GM21423 (cell line): ENCODE results near the gene IL33.

ENCODE experiments used
- ATAC-seq: cut with Tn5 transposase; IDR thresholded peaks from one replicate; pipeline ENCODE4 v1.9.1; 2021; ENCODE audit warnings: mild to moderate bottlenecking, moderate library complexity; ENCODE audit not compliant: unreplicated experiment

The IL33 gene

DNA sequence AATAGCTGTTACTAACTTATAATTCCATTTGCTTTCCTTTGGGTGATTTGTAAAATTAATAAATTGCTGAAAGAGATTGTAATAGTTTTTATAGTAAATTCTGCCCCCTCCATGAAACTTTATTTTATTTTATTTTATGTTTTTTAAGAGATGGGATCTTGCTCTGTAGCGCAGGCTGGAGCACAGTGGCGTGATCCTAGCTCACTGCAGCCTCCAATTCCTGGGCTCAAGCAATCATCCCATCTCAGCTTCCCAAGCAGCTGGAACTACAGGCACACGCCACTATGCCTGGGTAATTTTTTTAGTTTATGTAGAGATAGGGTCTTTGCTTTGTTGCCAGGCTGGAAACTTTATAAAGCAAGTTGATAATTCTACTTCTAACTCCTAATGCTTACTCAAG, 395 bp downstream of the IL33 start:
- ATAC-seq, result no peak

DNA sequence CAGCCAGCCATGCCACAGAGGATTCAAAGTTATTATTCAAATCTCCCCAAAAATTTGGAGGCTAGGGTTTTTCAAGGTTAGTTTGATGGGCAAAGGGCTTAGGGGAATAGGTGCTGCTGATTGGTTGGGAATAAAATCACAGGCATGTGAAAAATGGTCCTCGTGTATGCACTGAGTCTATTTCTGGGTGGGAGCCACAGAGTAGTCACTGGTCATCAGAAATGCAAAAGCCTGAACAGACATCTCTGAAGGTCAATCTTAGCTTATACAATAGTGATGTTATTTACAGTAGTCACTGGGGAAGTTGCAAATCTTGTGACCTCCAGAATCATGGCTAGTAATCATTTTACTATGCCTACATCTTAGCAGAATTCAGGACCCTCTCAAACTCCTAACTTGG, 1.3 kb downstream of the IL33 start:
- no peak for ATAC-seq

DNA sequence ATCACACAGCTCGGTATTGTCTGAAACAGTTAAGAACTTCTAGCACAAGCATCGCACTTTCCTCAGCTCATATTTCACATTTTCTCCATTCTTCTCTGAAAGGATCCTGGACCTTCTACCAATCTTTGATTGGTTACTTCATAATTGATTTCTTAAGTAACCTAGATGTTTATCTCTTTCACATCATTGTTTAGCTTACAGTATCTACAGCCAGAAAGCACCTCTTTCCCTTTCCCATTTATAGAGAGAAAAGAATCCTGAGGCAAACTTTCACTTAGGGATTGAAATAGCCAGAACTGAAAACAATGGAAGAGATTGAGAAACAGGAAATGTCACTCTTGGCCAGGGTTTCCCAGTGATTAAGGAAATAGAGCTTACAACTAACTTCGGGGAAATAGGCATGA, 2.5 kb downstream of the IL33 start:
- ATAC-seq, result no peak

DNA sequence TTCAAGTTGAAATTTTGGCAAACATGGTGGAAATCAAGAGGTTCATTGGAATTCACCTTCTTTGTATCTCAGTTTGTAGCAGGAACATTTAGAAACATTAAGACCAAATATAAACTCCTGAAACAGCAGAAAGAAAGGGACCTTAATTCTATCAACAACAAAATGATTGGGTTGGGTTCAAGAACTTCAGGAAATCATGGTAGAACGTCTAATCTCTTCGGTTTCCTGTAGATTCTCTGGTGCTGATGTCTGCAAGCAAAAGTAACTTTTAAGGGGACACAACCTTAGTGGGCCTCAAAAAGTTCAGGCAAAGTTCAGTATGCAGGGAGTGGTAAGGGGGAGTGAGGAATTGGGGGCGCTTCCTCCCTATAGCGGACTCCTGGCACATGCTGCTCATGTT, 3.4 kb downstream of the IL33 start:
- ATAC-seq, result no peak

DNA sequence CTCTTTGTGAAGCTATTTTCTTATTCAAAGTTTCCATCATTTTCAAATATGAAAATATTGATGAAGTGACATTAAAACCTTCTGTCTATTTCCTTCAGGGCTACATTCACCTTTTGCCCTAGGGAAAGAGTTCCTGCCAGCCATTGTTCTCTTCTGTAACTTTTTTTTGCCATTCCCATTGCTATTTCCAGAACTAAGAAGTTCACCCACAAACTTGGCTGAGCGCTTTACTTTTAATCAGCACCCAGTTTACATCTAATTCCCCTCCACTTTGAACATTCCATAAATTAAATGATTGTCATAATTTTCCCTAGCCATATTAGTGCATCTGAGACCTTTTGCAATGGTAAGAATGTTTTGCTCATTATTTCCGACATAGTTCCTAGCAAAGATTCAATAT, 4.4 kb downstream of the IL33 start:
- no peak for ATAC-seq

DNA sequence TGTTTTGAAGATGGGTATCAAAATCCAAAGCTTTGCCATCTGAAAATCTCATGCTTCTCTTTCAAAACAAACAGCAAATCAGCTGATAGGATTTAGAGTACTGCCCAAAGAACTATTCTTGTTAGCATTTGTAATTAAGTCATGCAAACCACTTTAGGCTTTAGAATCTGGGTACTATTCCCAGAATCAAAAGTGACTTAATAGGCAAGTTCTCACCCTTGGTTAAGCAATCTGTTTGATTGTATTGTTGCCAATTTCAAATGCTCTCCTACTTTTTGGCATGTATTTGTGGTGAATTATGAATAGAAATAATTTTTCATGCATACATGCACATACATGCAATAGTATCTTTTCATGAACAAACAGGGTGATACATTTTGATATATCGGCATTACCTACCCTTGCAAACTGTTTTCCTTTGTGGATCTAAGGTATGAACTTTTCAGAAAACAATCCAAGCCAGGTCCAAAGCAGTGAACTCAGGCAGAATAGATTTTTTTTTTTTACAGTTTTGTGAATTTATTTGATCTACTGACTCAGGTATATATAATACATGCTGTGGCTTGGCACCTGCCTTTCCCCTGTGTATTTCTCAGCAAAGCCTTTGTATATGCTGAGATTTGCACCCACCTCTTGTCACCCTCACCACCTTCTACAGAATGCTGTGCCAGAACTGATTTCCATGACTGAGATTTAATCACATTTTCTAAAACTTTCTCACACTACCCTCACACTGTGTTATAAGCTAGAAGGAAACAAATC, 9.0 kb downstream of the IL33 start:
- no peak for ATAC-seq

DNA sequence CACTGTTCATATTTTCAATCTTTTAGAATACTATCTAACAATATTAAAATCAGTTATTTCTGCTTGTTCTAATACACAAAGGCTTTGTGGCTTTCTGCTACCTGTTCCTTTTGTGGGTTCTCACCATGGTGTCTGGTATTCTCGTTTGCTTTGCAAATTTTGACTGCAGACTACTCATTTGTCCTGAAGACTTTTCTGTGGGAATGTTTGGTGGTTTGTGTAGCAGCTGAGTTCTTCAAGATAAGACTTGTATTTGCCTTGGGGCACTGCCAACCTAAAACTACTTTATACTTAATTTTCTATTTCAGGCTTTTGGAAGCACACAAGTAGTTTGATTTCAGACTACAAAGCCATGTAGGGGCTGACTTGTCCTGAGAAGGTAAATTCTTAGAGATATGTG, 11.1 kb downstream of the IL33 start:
- ATAC-seq, result no peak

DNA sequence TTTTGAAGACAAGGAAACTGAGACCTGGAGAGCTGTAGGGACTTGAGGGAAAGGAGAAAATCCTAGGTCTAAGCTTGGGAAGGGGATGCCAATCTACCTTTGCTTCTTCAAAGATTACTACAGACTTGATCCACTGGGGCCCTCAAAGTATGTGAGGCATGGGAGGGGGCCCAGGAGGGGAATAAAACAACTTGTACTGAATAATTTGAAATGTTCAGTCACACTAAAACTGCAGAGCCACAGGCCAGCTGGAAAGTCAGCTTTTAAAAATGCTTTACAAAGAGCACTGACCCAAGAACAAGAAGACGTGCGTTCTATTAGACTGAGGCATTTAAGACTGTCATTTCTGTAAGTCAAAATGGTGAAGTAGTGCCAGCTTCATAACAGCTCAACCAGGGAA, 13.6 kb downstream of the IL33 start:
- ATAC-seq, result no peak

DNA sequence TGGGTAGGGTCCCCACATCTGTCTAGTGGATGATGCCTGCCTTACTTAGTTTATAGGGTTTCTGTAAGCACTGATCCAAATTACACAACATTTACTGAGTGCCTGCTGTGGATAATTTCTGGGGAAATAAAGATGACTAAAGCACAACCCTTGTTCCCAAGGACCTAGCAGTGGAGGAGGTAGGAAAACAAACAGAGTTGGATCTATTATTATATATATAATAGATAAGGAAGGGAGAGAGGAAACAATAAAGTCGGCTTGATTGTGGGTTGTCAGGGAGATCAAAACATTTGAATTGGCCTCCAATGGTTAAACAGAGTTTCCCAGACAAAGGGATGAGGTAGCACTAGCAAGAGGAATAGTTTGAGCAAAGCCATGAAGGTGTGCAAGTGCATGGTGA, 14.0 kb downstream of the IL33 start:
- no peak for ATAC-seq

DNA sequence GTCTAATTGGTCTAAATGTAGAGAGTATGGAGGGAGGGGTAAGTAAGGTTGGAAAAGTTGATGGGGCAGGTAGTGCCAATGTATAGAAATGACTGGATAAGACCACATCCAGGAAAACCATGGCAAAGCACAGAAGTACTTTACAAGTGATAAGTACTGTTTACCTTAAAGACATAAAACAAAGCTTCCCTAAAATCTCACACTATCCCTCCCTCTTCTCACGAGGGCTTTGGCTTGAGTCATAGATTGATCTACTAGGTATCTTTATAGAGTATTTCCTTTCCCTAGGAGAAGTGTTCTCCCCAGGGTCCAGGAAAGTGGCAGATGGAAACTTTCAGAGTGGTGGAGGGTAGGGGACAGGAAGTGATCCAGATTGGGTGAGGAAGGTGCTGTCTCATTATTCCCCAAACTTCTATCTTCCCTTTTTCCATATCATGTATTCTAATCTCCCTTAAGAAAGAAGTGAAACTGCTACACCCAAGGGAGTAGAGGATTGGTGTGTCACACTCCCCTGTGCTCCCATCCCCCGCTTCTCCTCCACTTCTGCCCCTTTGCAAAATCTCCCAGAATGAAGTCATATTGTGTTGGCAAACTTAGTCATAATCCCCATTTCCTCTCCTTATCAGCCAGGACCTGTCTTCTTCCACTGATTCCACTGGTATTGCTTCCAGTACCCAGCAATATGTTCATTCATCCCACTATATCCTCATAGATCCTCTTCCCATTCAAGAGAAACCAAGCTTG, 14.6 kb downstream of the IL33 start:
- ATAC-seq, result no peak

DNA sequence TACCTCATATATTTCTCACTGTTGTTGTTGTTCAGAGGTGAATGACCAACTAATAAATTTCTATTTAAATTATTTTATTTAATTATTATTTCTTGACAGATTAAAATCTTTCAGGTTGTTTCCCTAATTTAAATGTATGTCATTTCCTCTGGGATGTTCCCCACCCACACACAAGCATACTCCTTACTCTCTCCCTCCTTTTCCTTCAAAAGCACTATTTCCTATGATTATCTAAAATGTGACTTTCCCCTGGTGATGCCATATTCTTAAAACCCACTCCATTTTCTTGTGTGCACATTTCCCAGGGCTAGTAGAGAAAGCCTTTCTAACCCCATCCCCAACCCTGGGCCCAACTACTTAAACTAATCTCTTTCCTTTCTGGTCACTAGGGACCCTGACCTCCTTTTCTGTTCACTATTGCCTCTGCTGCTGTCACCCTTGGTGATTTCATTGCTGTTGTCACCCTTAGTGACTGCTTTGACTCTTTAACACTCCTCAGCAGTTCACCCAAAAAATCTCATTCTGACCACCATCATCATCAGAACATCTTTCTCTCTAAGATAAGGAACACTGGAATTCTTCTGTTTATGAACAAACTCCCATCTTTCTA, 16.8 kb downstream of the IL33 start:
- no peak for ATAC-seq

DNA sequence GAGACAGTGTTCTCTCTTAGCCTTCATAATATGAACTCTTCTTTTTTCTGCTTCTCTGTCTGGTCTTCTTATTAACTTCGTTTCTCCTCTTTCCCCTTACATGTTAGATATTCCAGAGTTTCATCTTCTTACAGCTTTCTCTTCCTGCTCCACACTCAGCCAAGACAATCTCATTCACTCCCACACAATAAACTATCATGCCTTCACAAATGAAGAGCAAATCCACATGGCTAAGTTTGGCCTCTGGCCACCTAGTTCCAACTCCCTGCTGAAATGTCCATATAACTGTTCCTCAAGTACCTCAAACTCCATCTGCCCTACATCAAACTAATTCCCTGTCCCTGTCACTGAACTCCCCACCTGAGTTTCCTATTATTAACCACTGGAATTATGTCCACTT, 18.4 kb downstream of the IL33 start:
- ATAC-seq, result no peak

DNA sequence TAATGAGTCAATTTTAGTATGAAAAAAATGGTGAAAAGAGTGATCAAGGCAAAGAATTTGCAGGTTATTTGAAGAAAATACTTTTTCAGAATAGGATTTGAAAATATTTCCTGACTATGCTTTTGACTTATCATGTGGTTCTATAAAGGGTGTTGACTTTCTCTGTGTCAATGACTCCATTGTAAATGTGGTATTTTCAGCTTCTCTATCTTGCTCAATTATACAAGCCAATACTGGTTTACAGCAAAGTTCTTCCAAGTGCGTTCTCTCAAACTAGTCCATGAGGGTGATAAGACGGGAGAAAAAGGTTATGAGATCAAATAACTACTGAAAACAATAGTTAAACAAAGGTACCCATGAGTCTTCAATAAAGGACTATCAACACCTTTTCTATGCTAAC, 21.7 kb downstream of the IL33 start:
- no peak for ATAC-seq

DNA sequence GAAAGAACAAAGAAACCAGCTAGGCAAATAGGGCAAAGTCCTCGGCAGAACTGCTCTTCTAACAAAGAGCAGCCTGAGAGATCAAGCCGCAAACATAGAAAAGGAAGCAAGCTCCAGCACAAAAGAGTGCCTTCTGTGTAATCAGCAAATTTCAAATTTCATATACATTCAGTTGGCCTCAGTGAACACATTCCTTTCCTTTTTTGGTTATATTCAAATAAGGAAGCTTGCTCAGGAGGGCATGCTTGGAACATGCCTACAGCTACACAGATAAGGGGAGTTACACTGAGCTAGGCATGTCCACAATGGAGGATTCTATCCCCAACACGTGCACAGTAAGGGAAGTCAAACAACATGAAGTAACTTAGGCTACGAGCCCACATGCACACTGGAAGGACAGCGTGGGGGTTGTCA, 23.4 kb downstream of the IL33 start:
- ATAC-seq, result no peak

DNA sequence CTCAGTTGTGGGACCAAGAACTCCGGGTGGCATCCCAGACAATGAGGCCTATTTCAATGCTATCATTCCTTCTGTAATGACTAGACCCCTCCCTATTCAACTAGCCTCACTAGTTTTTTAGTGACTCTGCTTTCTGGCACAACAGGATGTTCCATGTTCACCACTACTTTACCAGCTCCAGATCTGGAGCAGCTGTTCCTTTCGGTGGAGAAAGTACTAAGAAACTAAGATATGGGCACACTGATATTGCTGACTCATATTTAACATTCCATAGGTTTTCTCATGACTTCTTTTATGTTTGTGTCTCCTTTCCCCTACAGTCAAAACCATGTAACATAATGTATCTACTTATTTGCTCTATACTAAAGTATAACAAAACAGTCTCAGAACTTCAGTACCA, 24.1 kb downstream of the IL33 start:
- no peak for ATAC-seq

DNA sequence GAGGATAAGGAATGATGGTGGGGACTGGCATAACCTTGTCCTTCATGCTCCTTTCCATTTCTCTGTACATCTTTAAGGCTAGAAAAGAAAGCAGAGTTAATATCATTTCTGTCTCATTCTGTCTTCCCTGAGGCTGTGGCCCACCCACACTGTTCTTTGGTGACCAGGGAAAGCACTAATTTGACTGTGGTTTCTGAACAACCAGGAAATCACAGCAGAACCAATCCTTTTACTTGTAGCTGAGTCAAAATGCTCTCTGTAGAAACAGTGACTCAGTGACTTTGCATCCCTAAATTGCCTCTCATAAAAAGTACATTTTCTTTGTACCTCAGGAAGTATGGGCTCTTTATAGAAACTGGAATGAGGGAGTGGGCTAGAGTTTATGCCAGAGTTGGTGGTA, 28.1 kb downstream of the IL33 start:
- peak; percentile 70 for ATAC-seq

DNA sequence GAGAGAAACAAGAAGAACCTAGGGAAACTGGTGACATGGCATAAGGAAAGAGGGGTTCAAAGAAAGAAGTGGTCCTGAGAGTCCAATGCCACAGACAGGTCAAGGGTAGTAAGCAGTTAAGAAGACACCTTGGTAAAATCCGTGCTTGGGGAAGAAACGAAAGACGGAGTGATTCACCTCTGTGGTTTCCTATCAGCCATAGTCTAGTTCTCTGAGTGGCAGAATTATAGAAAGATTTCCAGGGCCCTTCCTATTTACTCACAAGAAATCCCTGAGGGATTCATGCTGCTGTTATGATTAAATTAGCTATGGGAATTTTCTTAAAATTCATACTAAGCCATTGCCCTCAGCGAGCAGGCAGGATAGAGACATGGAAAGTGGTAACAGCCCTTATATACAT, 31.7 kb downstream of the IL33 start:
- ATAC-seq, result no peak

DNA sequence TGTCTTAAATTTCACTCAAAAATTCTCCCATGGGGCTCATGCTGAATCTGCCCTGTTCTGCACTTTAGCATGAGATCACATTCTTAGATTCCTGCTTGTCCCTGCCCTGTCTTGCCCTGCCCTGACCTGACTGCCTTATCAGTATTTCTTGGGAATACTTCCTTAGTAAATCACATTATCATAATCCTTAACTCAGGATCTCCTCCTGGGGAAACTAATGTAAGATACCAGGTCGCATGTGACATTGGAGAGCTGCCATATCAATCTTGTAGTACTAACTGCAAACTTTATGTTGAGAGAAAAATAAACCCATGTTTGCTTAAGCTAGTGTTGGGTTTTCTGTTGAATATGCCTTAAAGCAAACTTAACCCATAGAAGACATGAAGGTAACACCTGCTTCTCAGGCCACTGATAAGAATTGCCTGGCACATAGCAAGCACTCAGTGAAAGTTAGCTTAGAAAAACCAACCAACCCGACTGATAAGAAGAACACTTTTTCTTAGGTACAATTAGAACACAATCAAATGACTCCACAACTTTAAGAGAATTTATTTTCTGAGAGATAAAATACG, 53.3 kb downstream of the IL33 start:
- ATAC-seq, result no peak

DNA sequence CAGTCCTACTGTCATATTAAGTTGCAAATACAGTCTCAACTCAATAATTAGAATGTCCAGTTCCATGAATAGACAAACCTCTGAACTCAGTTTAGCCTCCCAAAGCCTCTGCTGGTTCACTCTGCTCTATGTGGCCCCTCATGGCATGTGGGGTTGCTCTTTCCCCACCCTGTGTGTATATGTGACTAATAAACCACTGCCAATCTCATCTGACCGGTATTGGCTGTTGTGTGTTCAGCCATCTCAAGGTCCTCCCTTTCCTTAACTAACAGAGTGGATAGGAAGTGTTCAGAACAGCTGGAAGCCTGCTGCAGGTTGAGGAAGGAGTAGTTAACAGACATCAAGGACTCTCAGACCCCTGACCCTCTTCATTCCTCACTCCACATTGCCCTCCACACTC, 55.3 kb downstream of the IL33 start:
- no peak for ATAC-seq

DNA sequence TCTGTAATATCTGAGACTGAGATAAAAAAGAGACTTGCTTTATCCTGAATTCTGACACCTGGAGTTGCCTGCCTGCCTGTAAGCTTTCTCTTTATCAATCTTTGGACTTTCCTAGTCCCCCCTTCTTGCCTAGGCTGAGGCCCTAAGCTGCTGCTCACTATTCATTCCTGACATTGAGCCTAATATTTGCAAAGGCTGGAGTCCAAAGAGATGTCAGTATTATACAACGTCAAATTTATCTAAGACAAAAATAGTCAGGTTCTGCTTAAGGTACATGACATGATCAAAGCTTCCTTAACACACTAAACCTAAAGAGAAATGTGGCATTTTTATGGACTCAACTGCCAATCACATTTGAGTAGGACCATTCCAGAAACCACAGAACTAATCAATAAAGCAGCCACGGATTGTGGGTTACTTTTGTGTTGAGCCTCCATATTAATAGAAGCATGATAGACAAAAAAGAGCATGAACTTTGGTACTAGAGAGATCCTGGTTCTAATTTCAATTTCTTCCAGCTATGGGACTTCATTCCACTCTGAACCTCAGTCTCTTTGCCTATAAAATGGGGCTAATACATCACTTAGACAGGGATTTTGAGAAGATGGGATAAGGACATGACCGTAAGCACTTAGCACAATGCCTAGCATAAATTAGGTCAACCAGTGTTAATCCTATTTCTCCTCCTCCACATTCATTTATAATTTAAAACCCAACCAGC, 56.1 kb downstream of the IL33 start:
- ATAC-seq, result no peak

DNA sequence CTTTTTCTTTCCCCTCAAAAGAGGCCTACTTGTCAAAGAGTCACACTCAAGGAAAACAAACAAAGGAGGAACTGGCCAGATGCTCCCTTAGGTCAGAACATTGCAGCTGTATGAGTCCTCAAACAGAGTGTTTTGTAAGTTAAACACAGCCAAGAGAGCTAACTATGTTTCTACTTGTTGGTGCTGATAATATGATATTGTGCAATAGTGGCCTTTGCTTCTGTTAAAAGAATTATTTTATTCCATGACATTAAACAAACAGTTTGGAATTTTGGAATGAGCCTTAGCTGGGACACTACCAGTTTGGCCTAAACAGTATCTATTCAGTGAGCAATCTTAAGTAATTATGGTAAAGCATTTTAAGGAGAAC, 56.6 kb downstream of the IL33 start:
- no peak for ATAC-seq
